ENCODE results near the gene FAM9C. TPM values are rescaled to one million over a fixed set of nuclear protein-coding genes. Genes with fewer than 3 reads are reported as not detected.

The FAM9C gene
- total RNA-seq, 1 experiment from 2014 or later, result not detected

DNA sequence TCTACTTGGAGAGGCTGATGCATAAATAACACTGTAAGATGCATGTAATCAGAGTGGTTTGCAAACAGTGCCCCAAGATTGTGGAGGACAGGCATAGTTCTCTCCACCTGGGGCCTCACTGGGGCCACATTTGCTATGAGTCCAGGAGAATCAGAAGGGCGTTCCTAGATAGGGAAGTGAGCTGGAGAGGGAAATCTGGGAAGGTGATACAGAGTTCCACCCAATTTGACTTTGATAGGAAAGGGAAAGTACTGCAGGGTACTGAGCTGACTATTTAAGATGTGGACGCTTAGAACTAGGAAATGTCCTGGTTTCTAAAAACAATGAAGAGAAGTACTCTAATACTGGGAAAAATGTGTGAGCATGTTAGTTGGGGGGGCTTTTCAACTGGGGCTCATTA is 33.9 kb downstream of the FAM9C start:
- Histone ChIP-seq H3K4me3 (replicated peaks in 1 of 2; ENCODE audit: low read depth in 1 of 2, low read length in 2 of 2) (no peak overlapping the region), H3K9ac (ENCODE audit: low read length) (no peak overlapping the region), H3K79me2 (ENCODE audit: insufficient read depth, low read length) (no peaks in the 10 kb centered on the region), H3K36me3 (ENCODE audit: control insufficient read depth in 1 of 2, insufficient read depth in 2 of 2, low read length in 2 of 2) (no peaks in the 10 kb centered on the region), H4K20me1 (ENCODE audit: insufficient read depth) (no peaks in the 10 kb centered on the region), H3K27me3 (ENCODE audit: insufficient read depth, low read length) (no peaks in the 10 kb centered on the region), H3K9me2 (ENCODE audit: insufficient read depth) (no peaks in the 10 kb centered on the region), H3K4me2 (ENCODE audit: low read length) (no peak overlapping the region), H3K27ac (ENCODE audit: low read depth, low read length) (no peak overlapping the region), H3K9me3 (ENCODE audit: control insufficient read depth in 1 of 2, insufficient read depth in 1 of 2, low read depth in 1 of 2, low read length in 2 of 2) (no peaks in the 10 kb centered on the region), H2AFZ (ENCODE audit: low read depth, low read length, poor library complexity, severe bottlenecking) (no peak overlapping the region), H3K4me1 (ENCODE audit: control insufficient read depth in 1 of 2, insufficient read depth in 2 of 2, low read length in 2 of 2) (peaks cover 0 to 6% of the 10 kb centered on the region in 2 experiments; a peak in 1 of 4 replicates)
- CTCF ChIA-PET, result no interaction called here
- TF ChIP-seq YY1 (IDR thresholded peaks at IDR 0.05; ENCODE audit: extremely low read depth, insufficient replicate concordance, low read depth, low read length), result no peak
- no peak for TF ChIP-seq ELF1 (IDR thresholded peaks at IDR 0.05; ENCODE audit: borderline replicate concordance, low read depth)
- TF ChIP-seq RAD21 (IDR thresholded peaks at IDR 0.05; ENCODE audit: low read depth), result no peak
- TF ChIP-seq CBX3 (IDR thresholded peaks at IDR 0.05; ENCODE audit: low read depth), result no peak
- TF ChIP-seq POLR2A (IDR thresholded peaks at IDR 0.05; ENCODE audit: borderline replicate concordance, extremely low read depth, insufficient read depth, insufficient read length), result no peak
- TF ChIP-seq ZFX (IDR thresholded peaks at IDR 0.05), result no peak
- no peak for TF ChIP-seq EGR1 (IDR thresholded peaks at IDR 0.05; ENCODE audit: low read depth)
- TF ChIP-seq JUND (IDR thresholded peaks at IDR 0.05), result no peak
- no peak for TF ChIP-seq POLR2AphosphoS5 (IDR thresholded peaks at IDR 0.05; ENCODE audit: low read depth, low read length)
- TF ChIP-seq, protein P1, sequence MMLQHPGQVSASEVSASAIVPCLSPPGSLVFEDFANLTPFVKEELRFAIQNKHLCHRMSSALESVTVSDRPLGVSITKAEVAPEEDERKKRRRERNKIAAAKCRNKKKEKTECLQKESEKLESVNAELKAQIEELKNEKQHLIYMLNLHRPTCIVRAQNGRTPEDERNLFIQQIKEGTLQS (IDR thresholded peaks at IDR 0.05), result no peak
- no peak for TF ChIP-seq CEBPB (IDR thresholded peaks at IDR 0.05; ENCODE audit: low read depth)
- TF ChIP-seq, protein P2, sequence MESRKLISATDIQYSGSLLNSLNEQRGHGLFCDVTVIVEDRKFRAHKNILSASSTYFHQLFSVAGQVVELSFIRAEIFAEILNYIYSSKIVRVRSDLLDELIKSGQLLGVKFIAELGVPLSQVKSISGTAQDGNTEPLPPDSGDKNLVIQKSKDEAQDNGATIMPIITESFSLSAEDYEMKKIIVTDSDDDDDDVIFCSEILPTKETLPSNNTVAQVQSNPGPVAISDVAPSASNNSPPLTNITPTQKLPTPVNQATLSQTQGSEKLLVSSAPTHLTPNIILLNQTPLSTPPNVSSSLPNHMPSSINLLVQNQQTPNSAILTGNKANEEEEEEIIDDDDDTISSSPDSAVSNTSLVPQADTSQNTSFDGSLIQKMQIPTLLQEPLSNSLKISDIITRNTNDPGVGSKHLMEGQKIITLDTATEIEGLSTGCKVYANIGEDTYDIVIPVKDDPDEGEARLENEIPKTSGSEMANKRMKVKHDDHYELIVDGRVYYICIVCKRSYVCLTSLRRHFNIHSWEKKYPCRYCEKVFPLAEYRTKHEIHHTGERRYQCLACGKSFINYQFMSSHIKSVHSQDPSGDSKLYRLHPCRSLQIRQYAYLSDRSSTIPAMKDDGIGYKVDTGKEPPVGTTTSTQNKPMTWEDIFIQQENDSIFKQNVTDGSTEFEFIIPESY (IDR thresholded peaks at IDR 0.05; ENCODE audit: extremely low read depth, insufficient replicate concordance, low read length), result no peak
- no peak for TF ChIP-seq SRF (IDR thresholded peaks at IDR 0.05; ENCODE audit: low read depth)
- TF ChIP-seq SIN3A (IDR thresholded peaks at IDR 0.05; ENCODE audit: low read depth), result no peak
- TF ChIP-seq, protein P3, sequence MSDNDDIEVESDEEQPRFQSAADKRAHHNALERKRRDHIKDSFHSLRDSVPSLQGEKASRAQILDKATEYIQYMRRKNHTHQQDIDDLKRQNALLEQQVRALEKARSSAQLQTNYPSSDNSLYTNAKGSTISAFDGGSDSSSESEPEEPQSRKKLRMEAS (IDR thresholded peaks at IDR 0.05), result no peak
- TF ChIP-seq FOSL1 (IDR thresholded peaks at IDR 0.05; ENCODE audit: low read depth), result no peak
- no peak for TF ChIP-seq SP1 (IDR thresholded peaks at IDR 0.05; ENCODE audit: low read depth)
- no peak for TF ChIP-seq EZH2phosphoT487 (IDR thresholded peaks at IDR 0.05; ENCODE audit: borderline replicate concordance)
- no peak for TF ChIP-seq EZH2 (IDR thresholded peaks at IDR 0.05)
- TF ChIP-seq, protein P4, sequence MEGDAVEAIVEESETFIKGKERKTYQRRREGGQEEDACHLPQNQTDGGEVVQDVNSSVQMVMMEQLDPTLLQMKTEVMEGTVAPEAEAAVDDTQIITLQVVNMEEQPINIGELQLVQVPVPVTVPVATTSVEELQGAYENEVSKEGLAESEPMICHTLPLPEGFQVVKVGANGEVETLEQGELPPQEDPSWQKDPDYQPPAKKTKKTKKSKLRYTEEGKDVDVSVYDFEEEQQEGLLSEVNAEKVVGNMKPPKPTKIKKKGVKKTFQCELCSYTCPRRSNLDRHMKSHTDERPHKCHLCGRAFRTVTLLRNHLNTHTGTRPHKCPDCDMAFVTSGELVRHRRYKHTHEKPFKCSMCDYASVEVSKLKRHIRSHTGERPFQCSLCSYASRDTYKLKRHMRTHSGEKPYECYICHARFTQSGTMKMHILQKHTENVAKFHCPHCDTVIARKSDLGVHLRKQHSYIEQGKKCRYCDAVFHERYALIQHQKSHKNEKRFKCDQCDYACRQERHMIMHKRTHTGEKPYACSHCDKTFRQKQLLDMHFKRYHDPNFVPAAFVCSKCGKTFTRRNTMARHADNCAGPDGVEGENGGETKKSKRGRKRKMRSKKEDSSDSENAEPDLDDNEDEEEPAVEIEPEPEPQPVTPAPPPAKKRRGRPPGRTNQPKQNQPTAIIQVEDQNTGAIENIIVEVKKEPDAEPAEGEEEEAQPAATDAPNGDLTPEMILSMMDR (IDR thresholded peaks at IDR 0.05 in 2 of 3, conservative IDR thresholded peaks at IDR 0.05 in 1 of 3; ENCODE audit: borderline replicate concordance in 1 of 3, insufficient read depth in 1 of 3, low read depth in 2 of 3, low read length in 2 of 3), result no peak
- POLR2A ChIA-PET, result no interaction called here
- no TSS peak for BruUV-seq (replicated peaks)
- DNase-seq (ENCODE audit: low read depth, low spot score) (no peak), ATAC-seq (no peak)
- intact Hi-C loops (cut with micrococcal nuclease), result no loop called here
- RAD21 ChIA-PET (ENCODE audit: low non-redundant PET in 1 of 2, low total read pairs in 2 of 2, uncharacterized antibody in 2 of 2, unreplicated experiment in 2 of 2), result no interaction called here
